H9 (cell line): ENCODE results near the gene SMIM1. TPM values are rescaled to one million over a fixed set of nuclear protein-coding genes. Genes with fewer than 3 reads are reported as not detected.

Source experiments
- DNase-seq: peaks from one replicate; pipeline ENCODE4 v3.0.0-alpha.2; 2017
- H2AFZ ChIP-seq: one replicate; pipeline ENCODE4 v1.6.1; 2013; ENCODE audit warnings: mild to moderate bottlenecking, low read length, control low read depth, moderate library complexity
- H2AK5ac ChIP-seq: 2 replicates; pipeline ENCODE4 v1.6.1; 2013; ENCODE audit warnings: low read length, control low read depth, mixed read lengths; ENCODE audit not compliant: insufficient read length
- H2BK120ac ChIP-seq: one replicate; pipeline ENCODE4 v1.6.1; 2013; ENCODE audit warnings: low read depth, mild to moderate bottlenecking, low read length, control low read depth, inconsistent platforms; ENCODE audit not compliant: poor library complexity, severe bottlenecking
- H2BK12ac ChIP-seq: 2 replicates; pipeline ENCODE4 v1.6.1; 2013; ENCODE audit warnings: low read length, control low read depth, mixed read lengths, low read depth; ENCODE audit not compliant: insufficient read length
- H2BK15ac ChIP-seq: 2 replicates; pipeline ENCODE4 v1.6.1; 2013; ENCODE audit warnings: low read depth, low read length, control low read depth
- H2BK20ac ChIP-seq: one replicate; pipeline ENCODE4 v1.6.1; 2013; ENCODE audit warnings: low read depth, mild to moderate bottlenecking, low read length, control low read depth, inconsistent platforms; ENCODE audit not compliant: poor library complexity, severe bottlenecking
- H2BK5ac ChIP-seq: 2 replicates; pipeline ENCODE4 v1.6.1; 2013; ENCODE audit warnings: low read length, control low read depth, mixed read lengths; ENCODE audit not compliant: insufficient read length
- H3K14ac ChIP-seq: 2 replicates; pipeline ENCODE4 v1.6.1; 2013; ENCODE audit warnings: low read length, control low read depth; ENCODE audit not compliant: insufficient read depth
- H3K18ac ChIP-seq: 2 replicates; pipeline ENCODE4 v1.6.1; 2013; ENCODE audit warnings: low read depth, mild to moderate bottlenecking, mixed read lengths, low read length, control low read depth; ENCODE audit not compliant: insufficient read length
- H3K23ac ChIP-seq: 2 replicates; pipeline ENCODE4 v1.6.1; 2013; ENCODE audit warnings: low read length, control low read depth, mixed read lengths, low read depth; ENCODE audit not compliant: insufficient read length
- H3K23me2 ChIP-seq: 2 replicates; pipeline ENCODE4 v1.6.1; 2013; ENCODE audit warnings: low read depth, mild to moderate bottlenecking, mixed read lengths, low read length, control low read depth; ENCODE audit not compliant: insufficient read length, poor library complexity, severe bottlenecking
- H3K27ac ChIP-seq: 2 replicates; pipeline ENCODE4 v1.5.1; 2013; ENCODE audit warnings: low read length, control low read depth, mixed read lengths, low read depth; ENCODE audit not compliant: insufficient read length
- H3K27me3 ChIP-seq: 2 replicates; pipeline ENCODE4 v1.6.1; 2013; ENCODE audit warnings: low read length, control low read depth, inconsistent platforms; ENCODE audit not compliant: insufficient read depth
- H3K4ac ChIP-seq: 2 replicates; pipeline ENCODE4 v1.6.1; 2013; ENCODE audit warnings: low read depth, mild to moderate bottlenecking, control low read depth, inconsistent platforms, low read length, moderate library complexity
- H3K4me1 ChIP-seq: 2 replicates; pipeline ENCODE4 v1.6.1; 2013; ENCODE audit warnings: low read length, control low read depth, inconsistent platforms; ENCODE audit not compliant: insufficient read depth
- H3K4me2 ChIP-seq: 2 replicates; pipeline ENCODE4 v1.6.1; 2013; ENCODE audit warnings: low read length, control low read depth, mixed read lengths; ENCODE audit not compliant: insufficient read length, insufficient read depth
- H3K56ac ChIP-seq: 2 replicates; pipeline ENCODE4 v1.6.1; 2013; ENCODE audit warnings: low read depth, mild to moderate bottlenecking, mixed read lengths, low read length, control low read depth; ENCODE audit not compliant: insufficient read length
- H3K79me1 ChIP-seq: 2 replicates; pipeline ENCODE4 v1.6.1; 2013; ENCODE audit warnings: low read depth, mild to moderate bottlenecking, moderate library complexity, low read length, control low read depth, inconsistent platforms; ENCODE audit not compliant: insufficient read depth, poor library complexity, severe bottlenecking
- H3K79me2 ChIP-seq: 2 replicates; pipeline ENCODE4 v1.6.1; 2013; ENCODE audit warnings: low read length, control low read depth, inconsistent platforms; ENCODE audit not compliant: insufficient read depth
- H3K9ac ChIP-seq: 2 replicates; pipeline ENCODE4 v1.6.1; 2013; ENCODE audit warnings: low read length, control low read depth, mixed read lengths; ENCODE audit not compliant: insufficient read length; ENCODE audit errors: extremely low read depth
- H3K9me3 ChIP-seq: one replicate; pipeline ENCODE4 v1.6.1; 2013; ENCODE audit warnings: low read depth, low read length, inconsistent platforms; ENCODE audit not compliant: control insufficient read depth
- H3T11ph ChIP-seq: one replicate; pipeline ENCODE4 v1.6.1; 2013; ENCODE audit warnings: mild to moderate bottlenecking, low read length, control low read depth, inconsistent platforms
- H4K20me1 ChIP-seq: one replicate; pipeline ENCODE4 v1.6.1; 2013; ENCODE audit not compliant: control insufficient read depth, insufficient read length, insufficient read depth
- H4K5ac ChIP-seq: 2 replicates; pipeline ENCODE4 v1.6.1; 2013; ENCODE audit warnings: low read depth, mild to moderate bottlenecking, mixed read lengths, low read length, control low read depth; ENCODE audit not compliant: insufficient read length
- H4K8ac ChIP-seq: replicated peaks from 2 replicates; pipeline ENCODE4 v1.6.1; 2013; ENCODE audit warnings: low read length, control low read depth, mixed read lengths, low read depth; ENCODE audit not compliant: insufficient read length
- H4K91ac ChIP-seq: 2 replicates; pipeline ENCODE4 v1.6.1; 2013; ENCODE audit warnings: low read depth, mild to moderate bottlenecking, moderate library complexity, mixed read lengths, low read length, control low read depth; ENCODE audit not compliant: insufficient read length
- H3K27ac Mint-ChIP-seq, 3 experiments: 2 replicates in 2 of 3; 3 replicates in 1 of 3; pipeline ENCODE4 v1.8.0; 2020 to 2021; ENCODE audit warnings: mixed read lengths in 3 of 3, mild to moderate bottlenecking in 1 of 3, moderate library complexity in 1 of 3
- H3K27me3 Mint-ChIP-seq: 2 replicates; pipeline ENCODE4 v1.8.0; 2021; ENCODE audit warnings: low read depth, mild to moderate bottlenecking, moderate library complexity, mixed read lengths
- H3K36me3 Mint-ChIP-seq, 3 experiments: 2 replicates in 2 of 3; 3 replicates in 1 of 3; pipeline ENCODE4 v1.8.0; 2020 to 2021; ENCODE audit warnings: low read depth in 3 of 3, mixed read lengths in 3 of 3; ENCODE audit not compliant: insufficient read depth in 1 of 3
- H3K4me1 Mint-ChIP-seq, 2 experiments: 2 replicates each; pipeline ENCODE4 v1.8.0; 2020; ENCODE audit warnings: mixed read lengths in 2 of 2
- H3K4me3 Mint-ChIP-seq, 2 experiments: 2 replicates in 1 of 2; 3 replicates in 1 of 2; pipeline ENCODE4 v1.8.0; 2020 to 2021; ENCODE audit warnings: mild to moderate bottlenecking in 2 of 2, mixed read lengths in 2 of 2, moderate library complexity in 1 of 2
- H3K9me3 Mint-ChIP-seq, 2 experiments: 2 replicates in 1 of 2; 3 replicates in 1 of 2; pipeline ENCODE4 v1.8.0; 2020; ENCODE audit warnings: mild to moderate bottlenecking in 2 of 2, mixed read lengths in 2 of 2, moderate library complexity in 1 of 2
- WGBS: extraction: QIAGEN DNeasy Blood & Tissue Kit; methylation state at CpG from one replicate; pipeline ENCODE4 v1.1.7; 2013; ENCODE audit warnings: missing lambda C conversion rate, low lambda C conversion rate, mixed read lengths; ENCODE audit not compliant: insufficient read length; ENCODE audit errors: extremely low coverage; 5-methylcytosine and 5-hydroxymethylcytosine counted together
- total RNA-seq: library from RNA; stranded (reverse); gene quantifications from 2 replicates; pipeline ENCODE4 v1.2.1, GENCODE V29; 2021
- TF ChIP-seq, protein P1 (sequence below): fragments of 200-600 bp; sonication (generic); conservative IDR thresholded peaks from 3 replicates; pipeline ENCODE4 v1.8.0; 2021; ENCODE audit warnings: antibody characterized with exemption, mild to moderate bottlenecking

Gene SMIM1
- total RNA-seq, 1 experiment from 2014 or later: 5.3 TPM

GRCh38 chr1:3761296-3762010 lies 11.1 kb upstream of the SMIM1 start:
- peaks cover 58% of the 10 kb centered on the region for H3K27me3 Mint-ChIP-seq
- Histone ChIP-seq H3K27ac (no peak overlapping the region), H3K14ac (no peak overlapping the region; the same call in 1 of the 2 replicates), H2AFZ (no peak overlapping the region), H3K23me2 (no peaks in the 10 kb centered on the region), H3K23ac (no peak overlapping the region), H4K91ac (no peak overlapping the region), H3K18ac (no peak overlapping the region), H2BK5ac (no peak overlapping the region), H2BK12ac (no peak overlapping the region), H3K9ac (no peak overlapping the region), H3K9me3 (no peaks in the 10 kb centered on the region), H3K4ac (no peak overlapping the region), H3K4me2 (no peak overlapping the region), H3K4me1 (no peaks in the 10 kb centered on the region), H3K27me3 (no peaks in the 10 kb centered on the region), H3K56ac (no peak overlapping the region), H4K20me1 (no peaks in the 10 kb centered on the region), H3K79me2 (no peaks in the 10 kb centered on the region), H2BK120ac (no peak overlapping the region), H4K8ac (peak overlapping the region; percentile 10), H2BK20ac (no peak overlapping the region), H2AK5ac (no peak overlapping the region), H3T11ph (no peak overlapping the region), H3K79me1 (no peaks in the 10 kb centered on the region), H4K5ac (no peak overlapping the region), H2BK15ac (no peak overlapping the region)
- H3K36me3 Mint-ChIP-seq: peaks cover 0 to 6% (median 5%) of the 10 kb centered on the region in 3 experiments; a peak in 5 of 7 replicates
- peaks cover 15 to 18% of the 10 kb centered on the region in 2 experiments; a peak in 4 of 5 replicates for H3K9me3 Mint-ChIP-seq
- TF ChIP-seq, protein P1, sequence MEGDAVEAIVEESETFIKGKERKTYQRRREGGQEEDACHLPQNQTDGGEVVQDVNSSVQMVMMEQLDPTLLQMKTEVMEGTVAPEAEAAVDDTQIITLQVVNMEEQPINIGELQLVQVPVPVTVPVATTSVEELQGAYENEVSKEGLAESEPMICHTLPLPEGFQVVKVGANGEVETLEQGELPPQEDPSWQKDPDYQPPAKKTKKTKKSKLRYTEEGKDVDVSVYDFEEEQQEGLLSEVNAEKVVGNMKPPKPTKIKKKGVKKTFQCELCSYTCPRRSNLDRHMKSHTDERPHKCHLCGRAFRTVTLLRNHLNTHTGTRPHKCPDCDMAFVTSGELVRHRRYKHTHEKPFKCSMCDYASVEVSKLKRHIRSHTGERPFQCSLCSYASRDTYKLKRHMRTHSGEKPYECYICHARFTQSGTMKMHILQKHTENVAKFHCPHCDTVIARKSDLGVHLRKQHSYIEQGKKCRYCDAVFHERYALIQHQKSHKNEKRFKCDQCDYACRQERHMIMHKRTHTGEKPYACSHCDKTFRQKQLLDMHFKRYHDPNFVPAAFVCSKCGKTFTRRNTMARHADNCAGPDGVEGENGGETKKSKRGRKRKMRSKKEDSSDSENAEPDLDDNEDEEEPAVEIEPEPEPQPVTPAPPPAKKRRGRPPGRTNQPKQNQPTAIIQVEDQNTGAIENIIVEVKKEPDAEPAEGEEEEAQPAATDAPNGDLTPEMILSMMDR: no peak
- peaks cover 0 to 3% of the 10 kb centered on the region in 2 experiments; a peak in 3 of 4 replicates for H3K4me1 Mint-ChIP-seq
- DNase-seq: no peak
- no CpG with 5 or more reads among the region's 17 CpGs for WGBS
- no peak overlapping the region; a peak in 1 of 7 replicates for H3K27ac Mint-ChIP-seq
- no peak overlapping the region for H3K4me3 Mint-ChIP-seq
